ENCODE results near the gene TYMP.

DNA sequence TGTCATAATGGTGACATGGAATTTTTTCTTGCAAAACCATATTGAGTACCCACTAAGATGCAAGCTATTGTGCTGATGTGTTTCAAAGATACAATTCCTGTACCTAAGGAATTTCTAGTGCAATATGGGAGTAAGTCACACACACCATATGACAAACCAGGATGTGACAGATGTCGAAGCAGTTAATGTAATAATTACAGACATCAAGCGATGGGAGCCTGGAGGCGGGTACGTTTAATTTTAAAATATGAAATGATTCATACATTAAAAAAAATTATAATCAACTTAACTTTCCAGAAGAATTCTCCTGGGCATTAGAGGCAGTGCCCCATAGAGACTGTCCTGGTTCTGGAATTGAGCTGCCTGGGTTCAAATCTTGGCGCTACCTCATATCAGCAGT, 26.9 kb upstream of the TYMP start:
- no peak for TF ChIP-seq EZH2 (IDR thresholded peaks at IDR 0.05; ENCODE audit: borderline replicate concordance)
- TF ChIP-seq, protein P1, sequence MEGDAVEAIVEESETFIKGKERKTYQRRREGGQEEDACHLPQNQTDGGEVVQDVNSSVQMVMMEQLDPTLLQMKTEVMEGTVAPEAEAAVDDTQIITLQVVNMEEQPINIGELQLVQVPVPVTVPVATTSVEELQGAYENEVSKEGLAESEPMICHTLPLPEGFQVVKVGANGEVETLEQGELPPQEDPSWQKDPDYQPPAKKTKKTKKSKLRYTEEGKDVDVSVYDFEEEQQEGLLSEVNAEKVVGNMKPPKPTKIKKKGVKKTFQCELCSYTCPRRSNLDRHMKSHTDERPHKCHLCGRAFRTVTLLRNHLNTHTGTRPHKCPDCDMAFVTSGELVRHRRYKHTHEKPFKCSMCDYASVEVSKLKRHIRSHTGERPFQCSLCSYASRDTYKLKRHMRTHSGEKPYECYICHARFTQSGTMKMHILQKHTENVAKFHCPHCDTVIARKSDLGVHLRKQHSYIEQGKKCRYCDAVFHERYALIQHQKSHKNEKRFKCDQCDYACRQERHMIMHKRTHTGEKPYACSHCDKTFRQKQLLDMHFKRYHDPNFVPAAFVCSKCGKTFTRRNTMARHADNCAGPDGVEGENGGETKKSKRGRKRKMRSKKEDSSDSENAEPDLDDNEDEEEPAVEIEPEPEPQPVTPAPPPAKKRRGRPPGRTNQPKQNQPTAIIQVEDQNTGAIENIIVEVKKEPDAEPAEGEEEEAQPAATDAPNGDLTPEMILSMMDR (IDR thresholded peaks at IDR 0.05; ENCODE audit: poor library complexity), result no peak

Data from hepatocyte (in vitro differentiated cells).